ENCODE measurements around the gene ZSWIM5.

GRCh38 chr1:44995467-44996238 is 210.8 kb downstream of the ZSWIM5 start:
- TF ChIP-seq GABPA (IDR thresholded peaks at IDR 0.05; ENCODE audit: low read depth) (no peak), CTCF (IDR thresholded peaks at IDR 0.05; ENCODE audit: insufficient read depth, low read length) (no peak)
